HG03108 (cell line): Measurements from ENCODE around the gene PRAC1.
"Not testable (repeated sequence)": the region's sequence is repeated elsewhere in the genome, so short reads cannot be mapped to it uniquely, and the experiment has no call there.

ENCODE experiments used
- ATAC-seq: cut with Tn5 transposase; IDR thresholded peaks from one replicate; pipeline ENCODE4 v1.9.1; 2021; ENCODE audit warnings: moderate library complexity; ENCODE audit not compliant: unreplicated experiment

Gene PRAC1

DNA sequence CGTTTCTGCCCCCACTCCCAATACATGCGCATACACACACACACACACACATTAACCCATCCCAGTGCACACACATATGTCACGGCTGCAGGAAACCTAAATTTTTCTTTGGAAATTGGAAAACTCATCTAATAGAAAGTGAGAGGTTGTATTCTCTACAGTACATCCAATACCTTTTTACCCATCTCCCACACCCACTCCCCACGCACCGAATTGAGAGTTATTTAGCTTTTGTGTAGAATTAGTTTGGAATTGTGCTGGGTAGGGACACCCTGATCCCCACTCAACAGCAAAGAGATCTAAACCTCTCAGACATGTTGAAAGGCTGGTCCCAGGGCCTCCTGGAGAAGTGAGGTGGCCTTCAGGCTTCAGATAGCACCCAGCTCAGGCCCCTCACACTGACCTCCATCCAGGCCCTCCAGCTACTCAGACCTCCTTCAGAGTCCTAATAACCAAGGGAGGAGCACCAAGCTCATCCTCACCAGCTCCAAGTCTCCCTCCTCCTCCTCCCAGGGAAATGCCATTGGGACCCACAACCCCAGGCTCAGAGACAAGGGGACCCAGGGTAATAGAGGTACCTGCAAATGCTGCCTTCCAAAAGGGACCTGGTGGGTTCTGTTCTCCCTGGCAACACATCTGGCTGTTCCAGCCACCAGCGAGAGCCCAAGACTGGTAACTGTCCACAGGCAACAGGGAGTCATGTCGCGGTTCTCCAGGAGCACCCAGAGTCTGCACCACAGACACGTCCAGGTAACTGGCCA is 5.3 kb upstream of the PRAC1 start:
- ATAC-seq, result no peak

DNA sequence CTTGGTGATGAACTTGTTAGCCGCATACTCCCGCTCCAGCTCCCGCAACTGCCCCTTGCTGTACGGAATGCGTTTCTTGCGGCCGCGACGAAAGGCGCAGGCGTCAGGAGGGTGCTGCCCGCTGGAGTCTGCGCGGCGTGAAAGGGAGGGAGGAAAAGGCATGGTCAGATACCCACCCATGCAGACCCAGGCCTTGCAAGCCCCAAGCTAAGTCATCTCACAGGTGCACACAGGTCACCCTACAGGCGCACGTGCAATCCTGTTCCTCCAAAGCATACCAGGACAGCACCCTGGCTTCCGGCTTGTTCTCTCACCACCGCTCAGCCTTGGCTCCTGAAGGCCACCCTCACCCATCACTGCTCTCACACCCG is 4.6 kb upstream of the PRAC1 start:
- no peak for ATAC-seq

DNA sequence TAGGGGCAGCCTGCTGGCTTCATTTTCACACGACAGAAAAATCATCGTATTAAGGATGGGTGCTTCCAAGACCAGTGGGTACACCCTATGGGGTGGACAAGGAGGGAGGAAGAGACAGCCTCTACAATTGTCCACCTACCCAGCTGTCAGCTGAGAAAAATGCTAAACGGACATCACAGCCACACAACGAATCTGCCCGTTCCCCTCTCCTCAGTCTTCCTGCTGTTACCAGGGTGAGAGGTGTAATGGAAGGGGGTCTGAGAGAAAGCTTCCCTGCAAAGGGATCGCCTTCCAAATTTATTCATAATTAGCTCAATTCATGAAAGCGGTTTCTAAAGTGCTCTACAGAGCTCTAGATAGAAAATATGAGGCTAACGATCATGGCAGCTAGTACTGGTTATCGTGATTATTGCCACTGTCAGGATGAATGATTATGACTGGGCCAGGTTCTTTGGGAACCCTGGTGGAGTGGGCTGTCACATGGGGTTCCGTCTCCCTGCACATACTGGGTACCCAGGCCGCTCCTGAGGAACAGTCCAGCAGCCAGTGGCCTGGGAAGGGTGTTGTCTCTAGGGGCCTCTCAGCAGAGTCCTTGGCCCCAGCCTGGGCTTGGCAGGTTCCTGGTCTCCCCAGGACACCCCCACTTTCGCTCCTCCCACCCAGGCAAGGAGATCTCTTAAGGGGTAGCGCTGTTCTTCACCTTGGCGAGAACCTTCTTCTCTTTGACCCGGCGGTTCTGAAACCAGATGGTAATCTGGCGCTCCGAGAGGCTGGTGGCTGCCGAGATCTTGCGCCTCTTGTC is 4.0 kb upstream of the PRAC1 start:
- no peak for ATAC-seq

DNA sequence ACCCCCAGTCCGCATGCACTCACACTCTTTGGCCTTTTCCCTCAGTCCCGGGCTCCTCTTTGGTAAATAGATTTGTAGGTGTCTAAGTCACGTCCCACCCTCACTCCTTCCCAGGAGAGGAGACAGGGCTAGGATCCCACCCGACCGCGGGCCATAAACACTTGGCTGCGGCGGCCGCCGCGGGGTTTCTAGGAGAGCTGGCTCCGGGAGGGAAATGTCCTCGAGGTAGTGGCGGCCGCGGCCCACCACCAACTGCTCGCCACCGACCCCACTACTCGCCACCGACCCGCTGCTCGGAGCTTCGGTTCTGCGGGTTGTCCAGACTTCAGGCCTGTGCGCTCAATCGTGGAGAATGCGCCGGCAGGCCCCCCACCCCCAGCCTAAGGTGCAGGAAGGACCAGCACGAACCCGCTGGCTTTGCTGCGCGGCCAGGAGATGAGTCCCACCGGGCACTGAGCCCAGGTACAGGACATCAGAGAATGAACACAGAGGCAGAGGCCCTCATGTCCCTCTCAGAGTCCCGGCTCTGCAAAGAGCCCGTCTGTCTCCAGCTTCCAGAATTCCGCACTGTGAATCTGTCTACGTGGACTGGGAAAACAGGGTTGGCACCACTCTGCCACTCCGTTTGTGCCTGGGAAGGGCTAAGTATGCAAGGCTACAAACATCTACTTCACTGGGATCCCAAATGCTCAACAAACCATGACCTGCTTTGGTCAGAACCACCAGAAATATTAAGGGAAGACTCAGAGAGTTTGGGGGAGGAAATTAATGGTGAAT is 3.2 kb upstream of the PRAC1 start:
- ATAC-seq, result no peak

DNA sequence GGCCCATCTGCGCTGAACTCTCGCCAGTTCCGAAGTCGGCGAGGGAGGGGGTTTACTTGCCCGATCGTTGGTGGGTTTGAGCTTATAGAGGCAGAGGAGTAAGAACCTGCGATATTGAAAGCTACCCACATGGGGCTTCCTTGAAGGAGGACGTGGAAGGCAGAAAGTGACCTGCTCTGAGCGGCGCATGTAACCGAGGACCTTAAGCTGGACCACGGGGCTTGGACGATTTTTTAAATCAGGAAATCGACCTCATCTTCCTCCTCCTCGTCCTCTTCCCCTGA is 2.6 kb upstream of the PRAC1 start:
- no peak for ATAC-seq

DNA sequence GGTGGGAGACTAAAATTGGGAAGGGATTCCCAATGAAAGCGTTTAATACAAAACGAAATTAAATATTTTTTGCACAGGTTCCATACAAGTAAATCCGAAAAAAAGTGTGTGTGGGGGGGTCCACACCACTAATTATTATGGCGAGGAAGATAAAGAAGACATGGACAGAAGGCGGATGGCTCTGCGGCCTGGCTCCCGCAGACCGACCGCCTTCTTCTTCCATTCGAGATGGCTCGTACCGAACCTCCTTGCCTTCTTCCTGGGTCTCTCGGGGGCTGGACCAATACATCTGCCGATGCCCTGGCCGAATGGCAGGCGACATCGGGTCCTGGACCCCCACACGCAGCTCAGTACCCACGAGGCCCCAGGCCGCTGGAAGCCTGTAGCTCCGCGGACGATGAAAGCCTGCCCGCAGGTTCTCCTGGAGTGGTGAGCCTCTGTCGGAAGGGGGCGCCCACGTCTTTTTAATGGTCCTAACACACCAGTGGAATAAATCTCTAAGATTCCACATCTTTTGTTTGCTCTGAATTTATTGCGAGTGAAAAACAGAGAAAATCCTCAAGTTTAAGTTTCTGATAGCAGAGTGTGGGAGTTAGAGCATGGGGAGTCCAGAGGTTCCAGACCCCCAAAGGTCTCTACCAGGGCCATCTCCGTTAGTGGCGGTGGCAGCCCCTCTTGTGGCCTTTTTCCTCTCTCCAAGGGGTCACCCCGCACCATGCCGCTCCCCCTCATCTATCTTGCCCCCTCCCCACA is 2.1 kb upstream of the PRAC1 start:
- no peak for ATAC-seq

DNA sequence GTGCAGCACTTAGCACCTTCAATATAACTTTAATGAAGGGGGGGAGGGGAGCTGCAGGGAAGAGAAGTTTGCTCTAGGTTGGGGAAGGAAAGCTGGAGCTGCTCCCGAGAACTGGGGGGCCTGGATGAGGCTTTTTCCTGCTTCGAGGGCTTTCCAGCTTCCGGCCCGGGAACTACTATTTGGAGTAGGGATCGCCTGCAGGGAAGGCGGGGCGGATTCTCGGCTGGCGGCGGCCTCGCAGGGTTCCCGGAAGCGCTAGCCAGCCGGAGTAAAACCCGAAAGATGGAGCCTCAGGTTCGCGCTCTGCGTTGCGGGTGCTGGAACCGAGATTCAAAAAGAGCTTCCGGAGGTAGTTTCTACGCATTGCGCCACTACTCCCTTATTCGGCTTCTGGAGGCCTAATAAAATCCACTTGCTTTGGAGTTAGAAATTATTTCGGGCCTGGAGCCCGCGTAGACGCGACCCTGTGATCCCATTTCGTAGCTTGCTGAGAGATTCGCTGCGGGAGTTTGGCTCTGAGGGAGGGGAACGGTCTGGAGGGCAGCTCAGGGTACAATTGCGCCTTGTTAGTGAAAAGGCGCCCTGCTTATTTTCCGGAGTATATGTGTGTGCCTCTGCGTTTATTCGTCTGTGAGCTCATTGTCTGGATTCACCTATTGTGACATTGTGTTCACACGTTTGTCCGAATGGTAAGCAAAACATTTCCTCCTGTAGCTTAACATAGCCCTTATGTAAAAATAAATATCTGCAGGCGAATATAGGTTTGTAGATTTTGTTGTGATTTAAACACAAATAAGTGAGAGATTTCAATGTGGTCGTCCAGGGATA is 1.3 kb upstream of the PRAC1 start:
- no peak for ATAC-seq

DNA sequence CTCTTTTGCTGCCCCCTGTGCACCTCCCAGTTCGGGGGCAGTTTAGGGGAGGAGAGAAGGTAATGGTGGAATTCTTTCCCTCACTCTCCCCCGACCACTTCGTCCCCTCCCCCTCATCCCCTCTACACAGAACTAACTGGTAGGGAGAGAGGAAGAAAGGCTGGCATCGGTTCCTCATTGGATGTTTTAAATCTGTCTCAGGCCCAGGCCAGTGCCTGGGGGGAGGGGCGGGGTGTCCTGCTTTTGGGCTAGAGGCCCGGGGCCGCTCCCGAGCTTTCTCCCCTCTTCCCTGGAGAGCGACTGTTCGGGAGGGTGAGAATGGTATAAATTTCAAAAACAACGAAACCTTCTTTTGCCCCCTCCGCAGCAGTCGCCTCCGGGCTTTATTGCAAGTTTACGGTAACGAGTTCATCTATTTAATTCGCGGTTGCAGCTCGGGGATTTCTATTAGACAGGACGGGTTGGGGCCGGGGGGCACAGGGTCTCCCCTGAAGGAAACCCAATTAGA is 651 bp upstream of the PRAC1 start, which contains the start of gene PRAC2:
PRAC2 (plus strand) TSS at position 271 of the 508 bp plus-strand sequence. CDS start 1,226 bp downstream, outside the sequence.
- no peak for ATAC-seq

DNA sequence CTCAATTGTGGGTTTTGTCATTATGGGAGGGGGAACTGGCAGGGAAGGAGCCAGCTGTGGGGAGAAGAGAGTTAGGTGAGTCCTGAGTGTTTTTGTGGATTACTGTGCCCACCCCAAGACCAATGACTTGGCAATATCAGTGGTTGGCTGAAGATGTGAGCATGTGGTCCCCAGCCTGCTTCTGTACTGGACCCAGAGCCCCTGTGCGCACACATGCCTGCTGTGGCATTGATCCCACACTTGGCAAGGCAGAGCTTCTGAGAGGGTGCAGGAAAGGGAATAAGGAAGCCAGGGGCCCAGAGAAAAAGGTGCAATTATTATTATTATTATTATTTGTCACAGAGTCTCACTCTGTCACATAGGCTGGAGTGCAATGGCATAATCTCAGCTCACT is 1.3 kb downstream of the PRAC1 start:
- ATAC-seq, result no peak

DNA sequence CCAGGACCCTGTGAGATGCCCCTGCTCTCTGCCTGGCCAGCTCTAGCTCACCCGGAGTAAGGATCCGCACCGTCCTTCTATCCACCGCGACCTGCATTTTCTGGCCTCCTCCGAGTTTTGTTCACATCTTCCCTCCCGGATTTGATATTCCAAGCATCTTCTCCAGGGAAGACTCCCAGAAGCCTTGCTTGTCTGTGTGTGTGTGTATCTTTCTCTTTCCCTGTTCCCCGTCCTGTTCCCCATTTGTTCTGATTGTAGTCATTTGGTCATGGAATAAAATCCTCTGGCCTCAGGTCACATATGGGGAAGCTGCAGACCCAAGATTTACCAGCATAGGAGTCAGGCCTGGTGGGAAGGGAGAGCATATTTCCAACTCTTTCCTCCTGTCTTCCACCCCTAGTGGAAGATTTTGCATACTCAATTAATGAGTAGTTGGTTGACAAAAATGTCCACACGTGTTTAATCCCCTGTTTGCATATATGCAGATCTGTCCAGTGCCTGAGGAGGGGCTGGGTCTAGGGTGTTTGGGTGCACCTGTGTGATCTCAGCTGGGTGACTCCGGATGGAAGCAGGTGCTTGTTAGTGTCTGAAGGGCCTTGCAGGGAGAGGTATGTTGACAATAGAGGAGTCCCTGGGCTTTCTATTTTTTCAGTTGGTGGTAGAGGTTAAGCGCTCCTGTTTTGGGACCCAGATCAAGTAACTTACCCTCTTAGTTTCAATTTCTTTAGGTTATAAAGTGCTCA is 1.9 kb downstream of the PRAC1 start:
- no peak for ATAC-seq

DNA sequence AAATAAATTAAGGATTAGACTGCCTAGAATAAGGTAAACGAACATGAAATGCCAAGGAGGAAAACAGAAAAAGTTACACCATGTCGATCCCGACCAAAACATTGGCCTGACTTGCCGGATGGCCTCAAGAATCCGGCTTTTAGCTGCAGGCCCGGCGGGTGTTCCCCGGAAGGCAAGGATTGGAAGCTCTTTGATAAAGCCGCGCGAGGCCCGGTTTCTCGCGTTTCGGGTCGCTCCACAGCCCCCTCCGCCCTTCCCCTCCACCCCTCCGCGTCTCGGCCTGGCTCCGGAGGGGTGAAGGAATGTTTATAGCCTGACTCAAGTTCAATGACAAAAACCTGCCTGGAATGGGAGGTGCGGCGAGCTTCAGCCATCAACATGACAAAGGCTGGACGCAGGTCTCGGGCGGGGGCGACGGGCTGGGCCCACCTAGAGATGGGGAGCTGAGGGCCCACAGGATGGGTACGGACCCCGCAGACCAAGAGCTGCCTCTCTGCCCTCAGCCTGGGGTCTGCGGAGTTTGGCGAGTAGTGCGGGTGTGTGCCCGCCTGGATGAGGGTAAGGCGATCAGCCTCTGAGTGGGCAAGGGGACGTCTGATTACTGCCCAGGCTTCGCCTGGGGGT is 2.6 kb downstream of the PRAC1 start:
- ATAC-seq, result no peak

DNA sequence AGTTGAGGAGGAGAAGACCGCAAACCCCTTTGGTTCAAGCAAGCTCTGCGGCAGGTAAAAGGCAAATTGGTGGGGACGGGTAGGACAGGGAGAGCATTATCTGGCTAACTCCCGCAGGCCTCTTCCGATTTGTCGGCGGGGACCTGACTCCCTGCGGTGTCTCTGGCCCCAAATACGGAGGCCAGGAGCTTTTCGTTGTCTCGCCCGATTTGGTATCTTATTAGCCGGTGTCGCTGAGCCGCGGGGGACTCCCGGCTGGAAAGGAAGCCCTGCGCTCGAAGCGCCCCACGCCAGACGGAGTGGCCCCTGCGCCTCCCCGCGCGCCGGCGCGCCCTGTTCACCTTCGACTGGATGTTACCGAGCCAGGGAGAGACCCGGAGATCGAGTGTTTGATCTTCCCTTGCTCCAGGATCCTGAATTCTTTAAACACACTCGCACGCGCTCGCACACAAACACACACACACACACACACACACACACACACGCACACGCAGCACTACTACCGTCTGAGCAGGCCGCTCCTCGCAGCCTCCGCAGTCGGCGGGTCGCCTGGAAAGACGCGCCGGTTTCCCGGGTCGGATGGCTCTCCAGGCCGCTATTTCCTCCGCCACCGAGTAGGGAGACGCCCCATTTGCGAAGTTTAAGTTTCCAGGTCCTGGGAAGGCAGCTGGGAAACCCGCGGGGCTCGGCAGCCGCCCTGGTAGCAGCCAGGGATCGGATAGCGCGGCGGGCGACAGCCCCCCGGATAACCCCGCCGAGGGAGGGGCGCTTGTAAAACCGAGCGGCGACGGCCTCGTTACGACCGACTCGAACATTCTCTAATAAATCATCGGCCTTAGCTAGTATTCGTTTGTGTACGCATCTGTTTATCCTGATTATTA is 3.3 kb downstream of the PRAC1 start:
- no peak for ATAC-seq

DNA sequence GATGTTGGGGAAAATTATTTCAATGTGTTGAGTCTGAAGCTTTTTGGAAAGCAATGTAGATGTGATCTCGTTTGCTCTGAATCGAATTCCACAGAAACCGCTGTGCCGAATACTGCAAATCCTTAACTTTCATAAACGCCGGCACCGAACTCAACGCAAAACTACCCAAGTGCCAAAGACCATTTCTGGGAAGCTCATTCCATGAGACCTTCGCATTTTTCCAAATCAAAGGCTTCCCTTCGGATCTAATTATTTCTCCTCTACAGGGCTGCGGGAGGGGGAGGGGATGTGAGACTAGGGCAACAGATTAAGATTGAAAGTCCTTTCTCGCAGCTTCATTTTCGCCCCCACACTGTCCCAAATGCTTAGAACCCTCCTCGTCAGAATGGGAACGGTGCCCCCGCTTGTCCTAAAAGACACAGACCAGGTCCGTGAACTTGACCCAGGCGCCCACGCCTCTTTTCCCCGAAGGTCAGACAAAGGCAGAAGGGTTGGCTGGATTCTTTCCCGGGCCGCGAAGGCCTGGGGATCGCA is 4.0 kb downstream of the PRAC1 start:
- ATAC-seq, result no peak

DNA sequence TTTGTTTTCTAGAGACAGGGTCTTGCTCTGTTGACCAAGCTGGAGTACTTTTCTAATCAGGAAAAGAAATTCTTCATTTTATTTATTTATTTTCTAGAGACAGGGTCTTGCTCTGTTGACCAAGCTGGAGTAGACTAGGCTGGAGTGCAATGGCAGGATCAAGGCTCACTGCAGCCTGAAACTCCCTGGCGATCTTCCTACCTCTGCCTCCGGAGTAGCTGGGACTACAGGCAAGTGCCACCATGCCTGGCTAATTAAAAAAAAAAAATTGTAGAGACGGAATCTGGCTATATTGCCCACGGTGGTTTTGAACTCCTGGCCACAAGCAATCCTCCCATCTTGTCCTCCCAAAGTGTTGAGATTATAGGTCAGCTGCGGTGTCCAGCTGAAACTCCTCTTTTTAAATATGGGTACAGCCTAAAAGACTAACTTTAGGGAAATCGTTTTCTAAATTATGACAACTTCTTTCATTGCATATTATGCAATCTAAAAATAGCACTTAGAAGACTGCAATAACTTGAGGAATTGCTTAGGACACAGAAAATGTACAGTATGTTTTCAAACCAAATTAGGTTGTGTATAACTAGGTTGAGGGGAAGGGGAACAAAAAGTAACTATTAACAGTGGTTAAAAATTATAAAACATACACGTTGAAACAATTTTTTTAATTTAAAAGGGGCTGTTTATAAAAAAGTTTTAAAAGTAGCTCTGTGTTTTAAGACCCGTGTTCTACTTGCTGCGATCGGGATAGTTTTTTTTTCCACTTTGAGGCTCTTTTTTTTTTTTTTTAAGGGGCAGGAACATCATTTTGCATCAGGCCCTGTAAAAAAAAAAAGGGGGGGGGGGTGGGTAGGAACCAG is 4.7 kb downstream of the PRAC1 start:
- ATAC-seq, result no peak

DNA sequence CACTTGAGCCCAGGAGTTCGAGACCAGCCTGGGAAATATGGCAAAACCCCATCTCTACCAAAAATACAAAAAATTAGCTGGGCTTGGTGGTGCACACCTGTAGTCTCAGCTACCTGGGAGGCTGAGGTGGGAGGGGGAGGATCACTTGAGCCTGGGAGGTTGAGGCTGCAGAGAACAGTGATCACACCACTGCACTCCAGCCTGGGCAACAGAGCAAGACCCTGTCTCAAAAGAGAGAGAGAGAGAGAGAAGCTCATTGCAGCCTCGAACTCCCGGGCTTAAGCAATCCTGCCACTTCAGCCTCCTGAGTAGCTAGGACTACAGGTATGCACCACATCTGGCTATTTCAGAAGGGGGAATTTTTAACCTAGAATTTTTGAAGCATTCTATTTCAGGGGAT is 5.8 kb downstream of the PRAC1 start:
- not testable (repeated sequence) for ATAC-seq

DNA sequence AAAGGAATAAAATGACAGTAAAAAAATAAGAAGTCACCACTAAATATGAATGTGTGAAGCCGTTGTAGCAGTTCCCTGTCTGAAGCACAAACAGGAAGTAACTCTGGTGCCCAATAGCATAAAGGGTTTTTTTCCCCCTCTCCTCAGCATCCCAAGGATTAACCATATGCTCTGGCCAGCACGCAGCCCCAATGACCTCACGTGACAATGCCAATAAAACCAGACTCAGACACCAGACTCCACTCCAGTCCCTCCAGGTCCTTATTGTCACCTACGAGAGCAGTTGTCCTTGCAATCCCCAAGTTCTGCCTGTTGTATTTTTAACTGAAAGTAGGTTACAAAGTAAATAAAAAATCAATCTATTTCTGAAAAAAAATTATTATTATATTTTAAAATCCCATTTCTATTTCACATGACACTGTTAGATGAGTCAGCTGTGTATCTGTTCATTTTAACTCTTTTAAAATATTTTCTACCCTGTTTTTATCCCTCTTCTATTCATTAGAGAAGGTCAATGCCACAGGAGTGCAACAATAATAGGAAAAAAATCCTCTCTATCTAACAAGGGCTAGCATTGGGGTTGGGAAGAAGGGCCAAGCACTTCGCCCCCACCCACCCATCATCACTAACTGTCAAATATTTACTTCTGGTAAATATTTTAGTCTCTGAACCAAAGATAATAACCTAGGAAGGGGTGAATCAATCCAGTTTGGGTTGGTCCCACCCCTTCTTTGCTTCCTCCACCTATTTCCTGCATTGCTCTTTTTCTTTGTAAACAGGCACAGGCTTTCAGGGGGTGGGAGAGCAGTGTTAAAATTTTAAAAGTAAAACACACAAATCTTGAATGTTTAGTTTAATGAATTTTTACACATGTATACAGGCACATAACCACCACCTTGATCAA is 6.6 kb downstream of the PRAC1 start:
- no peak for ATAC-seq
